Calu3 (cell line): ENCODE data around the gene FLYWCH1. TPM values are rescaled to one million over a fixed set of nuclear protein-coding genes. Genes with fewer than 3 reads are reported as not detected.
"Not testable (repeated sequence)": the region's sequence is repeated elsewhere in the genome, so short reads cannot be mapped to it uniquely, and the experiment has no call there.

Experiments used
- BruUV-seq: library from RNA; stranded (reverse); fragments of 400-500 nt; replicated peaks from 2 replicates; lab custom pipeline; 2021; lab: Mats Ljungman, UMichigan
- CTCF ChIA-PET: fragments of 300-600 bp; sonication (Branson Sonifier 250); formaldehyde crosslinking; loops from one replicate; lab custom pipeline; 2022; ENCODE audit warnings: antibody characterized with exemption; lab: Charles Lee
- DNase-seq: peaks from one replicate; pipeline ENCODE4 v3.0.0; 2022
- H3K27ac Mint-ChIP-seq: one replicate; pipeline ENCODE4 v1.8.0; 2022; ENCODE audit warnings: mixed read lengths; ENCODE audit not compliant: unreplicated experiment
- H3K27me3 Mint-ChIP-seq: one replicate; pipeline ENCODE4 v1.8.0; 2022; ENCODE audit warnings: mixed read lengths; ENCODE audit not compliant: unreplicated experiment
- H3K36me3 Mint-ChIP-seq: one replicate; pipeline ENCODE4 v1.8.0; 2022; ENCODE audit warnings: mild to moderate bottlenecking, moderate library complexity, mixed read lengths; ENCODE audit not compliant: insufficient read depth, unreplicated experiment
- H3K4me1 Mint-ChIP-seq: one replicate; pipeline ENCODE4 v1.8.0; 2022; ENCODE audit warnings: mild to moderate bottlenecking, low read depth, mixed read lengths; ENCODE audit not compliant: unreplicated experiment
- H3K4me3 Mint-ChIP-seq: one replicate; pipeline ENCODE4 v1.8.0; 2022; ENCODE audit warnings: mild to moderate bottlenecking, low read depth, moderate library complexity, mixed read lengths; ENCODE audit not compliant: unreplicated experiment
- H3K9me3 Mint-ChIP-seq: one replicate; pipeline ENCODE4 v1.8.0; 2022; ENCODE audit warnings: low read depth, mixed read lengths; ENCODE audit not compliant: unreplicated experiment
- CTCF ChIP-seq: fragments of 200-600 bp; IDR thresholded peaks from one replicate; pipeline ENCODE4 v1.8.0; 2022; ENCODE audit warnings: antibody characterized with exemption; ENCODE audit not compliant: unreplicated experiment
- intact Hi-C: fragments of 100-400 bp; cut with micrococcal nuclease; formaldehyde crosslinking; loops from one replicate; pipeline ENCODE4 v1.10.0; 2022; ENCODE audit not compliant: unreplicated experiment
- total RNA-seq: library from RNA; stranded (reverse); gene quantifications from 2 replicates; pipeline ENCODE4 v1.2.3, GENCODE V29; 2022

Gene FLYWCH1
- total RNA-seq, 1 experiment from 2014 or later, result 34.8 TPM

DNA sequence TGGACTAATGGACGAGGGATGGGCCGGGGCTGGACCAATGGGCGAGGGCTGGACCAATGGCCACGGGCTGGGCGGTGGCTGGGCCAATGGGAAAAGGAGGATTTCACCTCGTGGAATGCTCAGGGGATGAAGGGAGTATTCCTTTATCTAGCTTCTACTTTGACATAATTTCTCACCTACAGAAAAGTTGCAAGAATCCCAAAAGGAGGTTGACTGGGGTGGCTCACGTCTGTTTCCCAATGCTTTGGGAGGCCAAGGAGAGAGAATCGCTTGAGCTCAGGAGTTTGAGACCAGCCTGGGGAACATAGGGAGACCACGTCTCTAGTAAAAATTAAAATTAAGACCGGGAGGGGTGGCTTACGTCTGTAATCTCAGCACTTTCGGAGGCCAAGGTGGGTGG, 5.7 kb upstream of the FLYWCH1 start:
- Mint-ChIP-seq H3K36me3 (peaks cover 30% of the 10 kb centered on the region), H3K27me3 (peaks cover 7% of the 10 kb centered on the region), H3K4me3 (peak overlapping the region; percentile 99), H3K4me1 (peaks cover 29% of the 10 kb centered on the region), H3K9me3 (no peaks in the 10 kb centered on the region), H3K27ac (peak overlapping the region; percentile 77)
- no peak for TF ChIP-seq CTCF
- BruUV-seq, result no TSS peak
- no peak for DNase-seq
- CTCF ChIA-PET, result interaction anchor here (0.6 to 2.2 kb wide), 5 partner anchors 21 to 153 kb away, joined by 6 to 8 read pairs (median 7); partner anchors contain the start of gene FLYWCH2
- intact Hi-C loops, result no loop called here

DNA sequence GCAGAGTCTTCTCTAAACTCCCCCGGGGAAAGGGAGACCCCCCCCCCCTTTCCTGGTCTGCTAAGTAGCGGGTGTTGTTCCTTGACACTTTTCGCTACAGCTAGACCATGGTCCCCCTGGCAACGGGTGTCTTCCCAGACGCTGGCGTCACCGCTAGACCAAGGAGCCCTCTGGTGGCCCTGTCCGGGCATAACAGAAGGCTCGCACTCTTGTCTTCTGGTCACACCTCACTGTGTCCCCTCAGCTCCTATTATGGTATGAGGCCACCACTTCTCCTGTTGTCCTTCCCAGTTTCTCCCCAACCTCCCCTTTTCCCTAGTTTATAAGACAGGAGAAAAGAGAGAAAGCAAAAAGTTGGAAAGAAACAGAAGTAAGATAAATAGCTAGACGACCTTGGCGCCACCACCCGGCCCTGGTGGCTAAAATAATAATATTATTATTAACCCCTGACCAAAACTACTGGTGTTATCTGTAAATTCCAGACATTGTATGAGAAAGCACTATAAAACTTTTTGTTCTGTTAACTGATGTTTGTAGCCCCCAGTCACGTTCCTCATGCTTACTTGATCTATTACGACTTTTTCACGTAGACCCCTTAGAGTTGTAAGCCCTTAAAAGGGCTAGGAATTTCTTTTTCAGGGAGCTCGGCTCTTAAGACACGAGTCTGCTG, 4.5 kb upstream of the FLYWCH1 start:
- CTCF ChIA-PET, result interaction anchor here (0.7 to 2.2 kb wide), 6 partner anchors 14 to 628 kb away, joined by 4 to 7 read pairs (median 6); partner anchors contain the start of gene FLYWCH2
- Mint-ChIP-seq H3K27ac (peak overlapping the region; percentile 77), H3K4me3 (peak overlapping the region; percentile 99), H3K4me1 (peaks cover 29% of the 10 kb centered on the region), H3K36me3 (peaks cover 42% of the 10 kb centered on the region)
- TF ChIP-seq CTCF, result peak; percentile 77
- intact Hi-C loops, H3K27me3 Mint-ChIP-seq, BruUV-seq, H3K9me3 Mint-ChIP-seq: not testable (repeated sequence)
- peak; percentile 75 for DNase-seq

DNA sequence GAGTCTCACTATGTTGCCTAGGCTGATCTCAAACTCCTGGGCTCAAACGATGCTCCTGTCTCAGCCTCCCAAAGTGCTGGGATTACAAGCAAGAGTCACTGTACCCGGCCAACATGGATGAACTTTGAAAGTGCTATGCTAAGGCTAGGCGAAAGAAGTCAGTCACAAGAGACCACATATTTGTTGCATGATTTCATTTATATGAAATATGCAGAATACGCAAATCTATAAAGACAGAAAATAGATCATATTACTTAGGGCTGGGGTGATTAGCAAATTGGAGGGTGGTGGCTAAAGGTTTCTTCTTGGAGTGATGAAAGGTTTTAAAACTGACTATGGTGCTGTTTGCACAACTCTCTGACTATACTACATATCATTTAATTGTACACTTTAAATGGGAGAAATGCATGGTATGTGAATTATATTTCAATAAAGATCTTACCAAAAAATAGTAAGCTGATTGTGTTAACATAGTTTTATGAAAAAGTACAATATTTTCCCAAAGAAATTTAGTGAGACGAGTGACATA, 1.2 kb upstream of the FLYWCH1 start:
- Mint-ChIP-seq H3K36me3 (peaks cover 47% of the 10 kb centered on the region), H3K27ac (no peak overlapping the region), H3K27me3 (peaks cover 7% of the 10 kb centered on the region), H3K9me3 (no peaks in the 10 kb centered on the region), H3K4me1 (peaks cover 31% of the 10 kb centered on the region), H3K4me3 (no peak overlapping the region)
- DNase-seq, result no peak
- no TSS peak for BruUV-seq
- CTCF ChIA-PET, result no interaction called here
- TF ChIP-seq CTCF, result no peak
- intact Hi-C loops, result no loop called here

DNA sequence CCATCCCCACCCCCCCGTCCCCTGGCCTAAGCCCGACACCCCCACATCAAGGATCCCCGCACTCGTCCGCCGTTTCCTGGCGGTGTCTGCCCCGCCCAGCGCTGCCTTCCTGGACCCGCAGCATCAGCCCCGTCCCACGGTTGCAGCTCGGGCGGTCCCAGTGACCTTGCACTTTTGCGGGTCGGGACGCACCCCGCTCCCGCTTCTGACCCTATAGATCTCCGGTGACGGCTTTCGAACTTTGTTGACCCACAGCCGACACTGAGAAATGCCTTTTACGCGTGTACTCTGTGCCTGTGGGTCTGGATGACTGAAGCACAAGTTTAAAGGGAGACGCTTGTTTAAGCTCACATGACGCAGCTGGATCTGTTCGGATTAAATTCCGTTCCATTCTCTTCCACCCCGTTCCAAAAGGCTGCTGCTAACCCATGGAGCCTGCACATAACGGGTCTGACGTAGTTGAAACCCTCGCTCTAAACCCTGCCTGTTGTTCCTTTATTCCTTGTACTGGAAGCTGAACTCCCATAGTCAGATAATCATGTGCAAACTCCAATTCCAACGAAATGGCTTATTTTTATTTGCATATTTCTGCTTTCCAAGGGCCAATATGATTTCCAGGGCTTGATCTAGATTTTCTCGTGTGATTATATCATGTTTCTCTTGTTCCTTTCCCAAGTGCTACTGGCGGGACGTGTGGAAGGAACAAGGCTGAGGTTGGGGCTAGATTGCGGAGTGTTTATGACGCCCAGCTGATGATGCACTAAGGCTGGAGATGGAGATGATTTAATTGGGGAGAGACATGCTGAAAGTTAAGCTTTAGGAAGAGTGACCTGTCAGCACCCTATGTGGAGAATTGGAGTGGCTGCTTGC, 834 bp downstream of the FLYWCH1 start:
- TSS peak; percentile 54 for BruUV-seq
- no peak overlapping the region for H3K27ac Mint-ChIP-seq
- no peak for TF ChIP-seq CTCF

More for the DNA sequence above, 834 bp downstream of the FLYWCH1 start:
- H3K4me1 Mint-ChIP-seq, result peaks cover 18% of the 10 kb centered on the region
- CTCF ChIA-PET, result interaction anchor here (0.6 to 1.9 kb wide), 3 partner anchors 30 to 373 kb away, joined by 3 to 9 read pairs (median 8); partner anchors contain the start of gene FLYWCH2
- intact Hi-C loops, result no loop called here
- H3K36me3 Mint-ChIP-seq, result peaks cover 40% of the 10 kb centered on the region
- peaks cover 7% of the 10 kb centered on the region for H3K27me3 Mint-ChIP-seq
- H3K9me3 Mint-ChIP-seq, result no peaks in the 10 kb centered on the region
- DNase-seq, result peak; percentile 21
- H3K4me3 Mint-ChIP-seq, result peak overlapping the region; percentile 89
